GM18520 (cell line): ENCODE results near the gene XNDC1N.

Experiments
- ATAC-seq: cut with Tn5 transposase; IDR thresholded peaks from one replicate; pipeline ENCODE4 v1.9.1; 2021; ENCODE audit not compliant: unreplicated experiment

The XNDC1N gene, protein sequence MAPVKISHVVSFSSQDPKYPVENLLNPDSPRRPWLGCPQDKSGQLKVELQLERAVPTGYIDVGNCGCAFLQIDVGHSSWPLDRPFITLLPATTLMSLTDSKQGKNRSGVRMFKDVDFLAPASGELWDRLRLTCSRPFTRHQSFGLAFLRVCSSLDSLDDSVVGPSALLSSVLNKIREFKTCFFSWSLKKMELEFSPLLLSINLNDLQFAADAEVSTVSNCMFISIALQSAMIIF

DNA sequence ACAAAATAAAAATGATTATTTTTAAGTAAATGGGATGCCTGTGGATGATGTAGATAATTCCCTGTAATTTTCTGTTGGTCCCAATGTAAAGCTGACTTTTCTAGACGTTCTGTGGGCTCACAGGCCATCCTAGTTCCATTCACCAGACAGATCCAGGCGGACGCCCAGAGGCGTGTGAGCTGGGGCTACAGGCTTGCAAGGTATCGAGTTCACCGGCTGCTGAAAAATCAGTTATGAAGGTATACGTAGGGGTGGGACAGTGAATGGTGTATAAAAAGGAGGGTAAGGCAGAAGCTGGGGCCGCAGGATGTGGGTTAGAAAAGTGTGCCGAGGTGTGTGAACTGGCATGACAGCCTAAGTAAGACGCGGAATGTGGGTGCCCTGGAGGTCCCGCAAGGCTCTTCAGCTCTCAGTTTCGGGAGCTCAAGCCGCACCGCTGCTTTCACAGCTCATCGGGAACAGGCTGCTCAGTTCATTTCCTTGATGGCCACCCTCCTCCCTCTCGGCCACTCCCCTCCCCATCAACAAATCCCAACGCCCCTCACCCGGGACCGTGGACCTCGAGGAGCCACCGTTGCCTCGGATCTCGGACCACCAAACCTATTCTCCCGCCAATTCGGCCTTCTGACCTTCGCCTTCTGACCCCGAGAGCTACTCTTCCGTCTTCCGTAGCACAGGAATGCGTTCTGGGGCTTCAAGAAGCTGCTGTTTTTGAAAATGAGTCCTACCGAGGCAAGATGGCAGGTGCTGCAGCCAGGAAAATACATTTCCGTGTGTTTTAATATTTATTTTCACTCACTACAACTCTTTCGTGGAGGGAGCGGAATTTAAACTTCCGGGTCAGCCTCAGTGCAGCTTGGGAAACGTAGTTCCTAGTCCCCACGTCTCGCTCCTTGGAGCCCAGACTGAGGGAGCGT, at the start of gene XNDC1N:
Gene XNDC1N, minus strand, starts transcription at position 775 of the 917 bp plus-strand sequence. CDS start 5,241 bp downstream, outside the sequence.
- peak; percentile 45 for ATAC-seq

DNA sequence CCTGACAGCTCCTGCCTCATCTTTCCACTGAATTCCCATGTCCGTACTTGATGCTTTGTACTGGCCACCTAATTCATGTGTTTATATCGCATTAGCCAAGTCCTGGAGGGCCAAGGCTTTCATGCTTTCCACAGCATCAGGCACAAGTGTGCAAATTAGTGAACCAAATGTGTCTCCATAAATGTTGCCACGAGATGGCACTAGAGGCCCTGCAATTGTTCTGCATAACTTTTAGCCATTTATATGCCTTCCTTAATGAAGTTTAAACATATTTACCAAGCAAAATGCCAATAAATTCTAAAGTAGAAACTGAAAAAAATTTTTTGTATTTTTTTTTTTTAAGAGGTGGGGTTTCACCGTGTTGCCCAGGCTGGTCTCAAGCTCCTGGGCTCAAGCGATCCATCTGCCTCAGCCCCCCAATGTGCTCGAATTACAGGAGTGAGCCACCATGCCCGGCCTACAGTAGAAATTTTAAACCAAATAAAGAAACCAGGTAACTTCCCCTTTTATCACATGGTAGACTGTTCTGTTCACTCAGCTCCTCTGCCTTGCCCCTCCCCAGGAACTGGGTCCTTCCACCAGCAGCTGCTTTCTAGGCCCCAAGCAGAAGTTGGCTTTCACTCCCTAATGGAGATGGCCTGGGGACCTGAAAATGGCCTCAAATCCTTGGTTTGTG, 49.5 kb upstream of the XNDC1N start:
- no peak for ATAC-seq

DNA sequence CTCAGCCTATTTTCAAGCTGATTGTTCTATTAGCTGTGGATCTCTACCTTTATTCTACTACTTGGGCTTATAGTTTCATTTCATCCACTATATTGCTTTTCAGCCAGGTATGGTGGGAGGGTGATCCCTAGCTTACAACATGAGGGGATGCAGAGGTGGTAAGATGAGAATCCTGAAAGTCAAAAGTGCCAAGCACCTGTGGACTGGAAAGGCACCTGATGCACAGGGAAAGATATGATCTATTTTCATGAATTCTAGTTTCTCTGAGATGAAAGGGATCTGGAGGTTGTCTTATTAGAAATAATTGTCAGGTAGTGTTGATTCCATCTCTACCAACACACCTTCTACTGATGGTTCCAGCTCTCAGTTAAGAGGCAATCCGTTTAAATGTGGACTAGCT, 48.7 kb upstream of the XNDC1N start:
- ATAC-seq: no peak

DNA sequence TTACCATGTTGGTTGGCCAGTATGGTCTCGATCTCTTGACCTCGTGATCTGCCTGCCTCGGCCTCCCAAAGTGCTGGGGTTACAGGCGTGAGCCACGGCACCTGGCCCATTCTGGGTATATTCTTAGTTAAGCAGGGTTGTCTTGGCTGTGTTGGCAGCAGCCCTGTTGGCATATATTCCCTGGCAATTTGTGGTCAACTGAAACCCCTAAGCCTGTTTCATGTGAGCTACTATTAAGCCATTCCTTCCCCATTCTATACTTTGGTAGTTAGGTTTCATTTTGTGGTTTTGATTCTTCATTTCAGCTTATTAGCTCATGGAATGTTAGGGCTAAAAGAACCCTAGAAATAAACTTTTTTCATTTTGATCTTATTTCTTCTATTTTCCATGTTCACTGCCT, 48.2 kb upstream of the XNDC1N start:
- no peak for ATAC-seq

DNA sequence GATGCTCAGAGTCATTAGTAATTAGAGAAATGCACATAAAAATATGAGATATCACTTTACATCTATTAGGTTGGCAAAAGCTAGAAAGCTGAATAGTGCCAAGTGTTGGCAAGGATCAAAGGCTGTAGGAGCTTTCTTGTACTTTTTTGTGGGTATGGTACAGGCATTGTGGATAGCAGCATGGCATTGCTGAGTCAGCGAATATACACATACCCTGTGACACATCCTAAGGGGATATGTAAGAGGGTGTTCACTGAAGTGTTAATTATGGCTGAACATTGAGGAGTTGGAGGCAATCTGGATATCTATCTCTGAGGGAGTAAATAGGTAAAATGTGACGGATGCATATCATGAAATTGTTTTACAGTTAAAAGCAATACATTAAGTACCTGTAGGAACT, 43.3 kb upstream of the XNDC1N start:
- no peak for ATAC-seq

DNA sequence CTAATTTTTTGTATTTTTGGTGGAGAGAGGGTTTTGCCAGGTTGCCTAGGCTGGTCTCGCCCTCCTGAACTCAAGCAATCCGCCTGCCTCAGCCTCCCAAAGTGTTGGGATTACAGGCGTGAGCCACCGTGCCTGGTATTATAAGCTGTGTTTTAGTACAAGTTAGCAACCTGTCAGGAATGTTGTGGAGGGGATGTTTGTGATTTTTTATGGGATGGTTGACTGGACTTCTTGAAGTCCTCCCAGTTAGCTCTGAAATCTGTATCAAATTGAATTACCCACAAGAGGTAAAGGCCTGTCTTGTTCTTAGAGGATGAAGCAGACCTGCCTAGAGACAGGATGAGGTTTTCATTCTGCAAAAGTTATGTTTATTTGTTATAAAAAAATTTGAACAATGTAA, 36.2 kb upstream of the XNDC1N start:
- ATAC-seq: no peak

DNA sequence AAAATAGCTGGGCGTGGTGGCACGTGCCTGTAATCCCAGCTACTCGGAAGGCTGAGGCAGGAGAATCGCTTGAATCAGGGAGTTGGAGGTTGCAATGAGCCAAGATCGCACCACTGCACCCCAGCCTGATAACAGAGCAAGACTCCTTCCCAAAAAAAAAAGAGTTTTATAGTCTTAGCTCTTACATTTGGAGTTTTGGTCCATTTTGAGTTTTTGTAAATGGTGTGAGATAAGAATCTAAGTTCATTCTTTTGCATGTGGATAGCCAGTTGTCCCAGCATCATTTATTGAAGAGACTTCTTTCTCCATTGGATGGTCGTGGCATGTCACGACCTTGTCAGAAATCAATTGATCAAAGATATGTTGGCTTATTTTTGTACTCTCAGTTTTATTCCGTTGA, 35.1 kb upstream of the XNDC1N start:
- no peak for ATAC-seq

DNA sequence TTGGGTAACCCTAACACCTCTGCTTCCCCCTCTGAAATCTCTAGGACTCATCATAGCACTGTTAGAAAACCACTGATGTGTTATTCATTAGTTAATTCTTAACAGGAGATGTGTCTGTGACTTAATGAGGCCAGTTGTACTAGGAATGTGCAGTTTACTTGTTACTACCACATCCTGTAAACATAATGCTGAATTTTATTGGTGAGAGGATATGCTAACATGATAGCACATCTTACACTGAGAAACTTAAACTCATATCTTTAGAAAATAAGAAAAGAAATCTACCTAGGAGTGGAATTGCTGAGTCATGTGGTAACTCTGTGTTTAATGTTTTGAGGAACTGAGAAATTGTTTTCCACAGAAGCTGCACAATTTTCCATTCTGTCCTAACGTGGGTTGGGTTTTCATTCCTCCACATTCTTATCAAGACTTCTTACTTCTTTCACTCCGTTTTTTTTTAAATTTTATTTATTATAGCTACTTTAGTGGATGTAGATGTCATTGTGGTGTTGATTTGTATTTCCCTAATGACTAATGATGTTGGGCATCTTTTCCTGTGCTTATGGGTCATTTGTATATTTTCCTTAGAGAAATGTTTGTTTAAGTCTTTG, 34.1 kb upstream of the XNDC1N start:
- ATAC-seq: peak; percentile 77

DNA sequence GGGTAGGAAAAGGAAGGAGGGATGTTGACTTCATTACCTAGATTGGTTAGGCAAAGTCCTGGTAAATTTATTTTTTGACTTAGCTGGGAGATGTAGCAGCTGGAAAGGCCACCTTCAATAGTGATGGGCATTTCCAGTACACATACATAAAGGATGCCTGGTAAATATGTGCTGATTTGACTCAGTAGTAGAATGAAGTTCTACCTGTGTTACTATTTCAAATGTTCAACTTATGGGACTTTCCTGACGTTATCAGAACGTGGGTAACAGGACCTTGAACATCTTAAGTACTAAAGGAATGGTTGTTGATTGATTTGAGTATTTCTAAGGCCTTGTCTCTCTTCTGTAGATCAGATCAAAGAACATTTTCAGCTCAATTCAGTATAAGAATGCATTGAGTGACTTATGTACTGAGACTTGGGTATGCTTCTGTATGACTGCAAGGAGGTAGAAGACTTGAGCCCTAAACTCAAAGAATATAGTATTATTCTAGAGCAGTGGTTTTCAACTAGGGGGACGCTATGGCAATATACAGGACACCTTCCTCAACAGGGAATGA, 27.6 kb upstream of the XNDC1N start:
- no peak for ATAC-seq

DNA sequence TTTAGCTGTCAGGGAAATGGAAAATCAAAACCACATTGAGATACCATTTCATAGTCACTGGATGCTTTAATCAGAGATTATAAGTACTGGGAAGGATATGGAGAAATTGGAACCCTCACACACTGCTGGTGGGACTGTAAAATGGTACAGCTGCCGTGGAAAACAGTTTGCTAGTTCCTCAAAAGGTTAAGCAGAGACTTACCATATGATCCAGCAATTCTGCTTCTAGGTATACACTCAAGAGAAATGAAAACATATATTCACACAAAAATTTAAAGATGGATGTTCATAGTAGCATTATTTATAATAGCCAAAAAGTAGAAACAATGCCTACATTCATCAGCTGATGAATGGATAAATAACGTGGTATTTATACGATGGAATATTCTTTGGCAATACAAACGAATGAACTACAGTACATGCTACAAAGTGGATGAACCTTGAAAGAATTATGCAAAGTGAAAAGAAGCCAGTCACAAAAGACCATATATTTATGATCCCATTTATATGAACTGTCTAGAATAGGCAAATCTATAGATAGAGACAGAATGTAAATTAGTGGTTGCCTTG, 23.4 kb upstream of the XNDC1N start:
- no peak for ATAC-seq

DNA sequence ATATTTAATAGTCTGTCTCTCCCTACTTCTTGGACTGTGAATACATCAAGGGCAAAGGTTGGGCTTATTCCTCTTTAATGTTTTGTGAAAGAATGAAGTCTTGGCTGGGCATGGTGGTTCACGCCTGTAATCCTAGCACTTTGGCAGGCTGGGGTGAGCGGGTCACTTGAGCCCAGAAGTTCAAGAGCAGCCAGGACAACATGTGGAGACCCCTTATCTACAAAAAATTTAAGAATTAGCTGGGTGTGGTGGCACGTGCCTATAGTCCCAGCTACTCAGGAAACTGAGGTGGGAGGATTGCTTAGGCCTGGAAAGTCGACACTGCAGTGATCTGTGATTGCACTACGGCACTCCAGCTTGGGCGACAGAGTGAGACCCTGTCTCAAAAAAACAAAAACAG, 20.6 kb upstream of the XNDC1N start:
- ATAC-seq: no peak

DNA sequence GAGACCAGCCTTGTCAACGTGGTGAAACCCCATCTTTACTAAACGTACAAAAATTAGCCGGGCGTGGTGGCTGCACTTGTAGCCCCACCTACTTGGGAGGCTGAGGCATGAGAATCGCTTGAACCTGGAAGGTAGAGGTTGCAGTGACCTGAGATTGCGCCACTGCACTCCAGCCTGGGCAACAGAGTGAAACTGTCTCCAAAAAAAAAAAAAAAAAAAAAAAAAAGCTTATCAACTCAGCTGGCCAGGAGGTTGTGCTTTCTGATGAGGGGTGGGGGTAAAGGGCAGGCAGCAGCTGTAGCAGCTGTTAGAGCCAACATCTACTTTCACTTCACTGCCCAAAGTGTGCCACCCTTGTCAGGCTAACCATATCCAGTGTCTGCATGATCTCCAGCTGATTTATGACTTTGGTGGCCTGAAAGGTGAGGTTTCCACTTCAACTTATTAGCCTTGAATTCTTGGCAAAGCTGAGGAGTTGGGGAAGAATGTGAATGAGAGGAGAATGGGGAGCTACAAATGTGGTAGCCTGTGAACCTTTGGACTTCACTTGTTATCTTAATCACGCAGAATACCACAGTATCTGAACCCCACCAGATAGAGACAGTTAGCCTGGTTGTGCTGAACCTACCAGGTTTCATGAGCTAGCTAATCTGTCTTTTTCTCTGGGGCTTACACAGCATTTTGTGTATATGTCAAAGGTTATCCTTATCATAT, 20.1 kb upstream of the XNDC1N start:
- ATAC-seq: no peak

DNA sequence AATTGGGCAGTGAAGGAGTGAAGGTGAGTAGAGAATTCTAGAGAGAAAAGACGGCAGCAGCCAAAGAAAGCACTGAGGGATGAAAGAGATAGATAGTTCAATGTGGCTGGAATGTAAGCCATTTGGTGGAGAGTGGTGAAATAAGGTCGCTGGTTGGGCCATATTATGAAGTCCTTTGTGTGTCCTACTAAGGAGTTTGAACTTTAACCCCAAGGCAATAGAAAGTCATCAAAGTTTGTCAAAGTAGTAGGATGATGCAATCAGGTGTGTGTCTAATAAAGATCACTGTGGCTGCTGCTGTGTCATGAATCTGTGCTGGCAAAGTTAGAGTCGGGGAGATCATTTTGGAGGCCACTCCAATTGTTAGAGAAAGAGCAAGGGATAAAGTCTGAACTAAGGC, 19.1 kb upstream of the XNDC1N start:
- no peak for ATAC-seq

DNA sequence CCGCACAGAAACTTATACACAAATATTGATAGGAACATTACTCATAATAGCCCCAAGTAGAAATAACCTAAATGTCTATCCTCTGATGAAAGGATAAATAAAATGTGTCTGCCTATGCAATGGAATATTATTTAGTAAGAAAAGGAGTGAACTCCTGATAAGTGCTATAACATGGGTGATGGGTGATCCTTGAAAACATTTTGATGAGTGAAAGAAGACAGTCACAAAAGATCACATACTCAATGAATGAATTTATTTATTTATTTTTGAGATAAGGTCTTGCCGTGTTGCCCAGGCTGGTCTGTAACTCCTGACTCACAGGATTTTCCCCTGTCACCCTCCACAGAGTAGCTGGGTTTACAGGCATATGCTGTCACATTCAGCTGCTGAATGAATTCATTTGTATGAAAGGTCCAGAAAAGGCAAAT, 17.8 kb upstream of the XNDC1N start:
- no peak for ATAC-seq

DNA sequence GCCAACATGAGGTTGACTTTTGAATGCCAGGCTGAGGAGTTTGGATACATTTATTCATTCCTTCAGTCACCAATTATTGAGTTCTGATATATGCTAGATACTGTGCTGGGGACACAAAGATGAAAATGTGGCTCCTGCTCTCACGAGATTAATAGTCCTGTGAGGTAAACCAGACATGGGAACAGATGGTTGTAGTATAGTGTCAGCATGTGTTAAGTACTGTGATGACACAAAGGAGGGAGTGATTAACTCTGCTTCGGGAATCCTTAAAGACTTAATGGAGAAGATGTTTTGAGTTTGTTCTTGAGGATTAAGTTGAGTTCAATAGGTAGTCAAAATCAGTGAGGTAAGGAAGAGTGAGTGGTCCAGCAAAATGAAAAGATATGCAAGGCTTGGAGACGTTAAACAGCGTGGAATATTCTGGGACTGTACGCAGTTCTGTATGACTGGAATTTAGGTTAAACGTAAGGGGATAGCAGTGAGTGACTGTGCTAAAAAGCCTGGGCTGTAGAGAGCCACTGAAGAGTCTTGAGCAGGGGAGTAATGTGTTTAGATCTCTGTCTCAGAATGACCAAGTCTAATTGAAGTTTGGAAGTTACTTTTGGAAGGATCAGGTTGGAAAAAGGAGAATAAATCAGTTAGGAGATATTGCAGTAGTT, 12.3 kb upstream of the XNDC1N start:
- no peak for ATAC-seq

DNA sequence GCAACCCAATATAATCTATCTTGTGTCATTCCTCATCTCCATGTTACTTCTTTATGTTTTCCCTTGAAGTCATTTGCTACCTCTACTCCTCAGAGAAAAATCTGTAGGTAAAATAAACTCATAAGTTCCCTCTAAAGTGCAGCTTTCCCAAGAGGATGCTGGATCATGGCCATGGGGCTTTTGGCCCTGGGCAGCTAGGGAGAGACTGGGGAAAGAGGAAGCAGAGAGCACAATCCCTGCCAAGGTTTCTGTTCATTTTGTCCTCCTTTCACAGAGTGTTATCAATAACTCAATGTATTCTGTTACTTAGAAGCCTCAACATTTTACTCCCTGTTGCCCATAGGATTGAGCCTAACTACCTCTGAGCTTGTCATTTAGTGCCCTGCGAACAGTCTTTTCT, 9.4 kb upstream of the XNDC1N start:
- no peak for ATAC-seq

DNA sequence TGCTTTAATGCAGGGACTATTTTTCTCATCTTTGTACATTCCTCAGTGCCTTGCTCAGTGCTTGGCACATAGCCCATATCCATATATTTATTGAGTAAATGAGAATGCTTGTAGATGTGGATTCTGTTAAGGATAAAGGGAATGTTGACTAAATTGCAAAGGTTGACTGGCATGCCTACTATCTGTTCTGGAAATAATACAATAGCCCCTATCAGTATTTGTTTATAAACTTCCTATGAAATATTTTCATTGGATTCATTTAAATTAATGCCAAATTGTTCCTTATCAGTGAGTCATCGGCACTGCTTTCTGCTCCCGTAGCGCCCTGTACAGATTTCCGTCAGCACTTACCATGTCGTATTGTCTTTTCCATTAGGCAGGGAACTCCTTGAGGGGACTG, 8.4 kb upstream of the XNDC1N start:
- no peak for ATAC-seq

DNA sequence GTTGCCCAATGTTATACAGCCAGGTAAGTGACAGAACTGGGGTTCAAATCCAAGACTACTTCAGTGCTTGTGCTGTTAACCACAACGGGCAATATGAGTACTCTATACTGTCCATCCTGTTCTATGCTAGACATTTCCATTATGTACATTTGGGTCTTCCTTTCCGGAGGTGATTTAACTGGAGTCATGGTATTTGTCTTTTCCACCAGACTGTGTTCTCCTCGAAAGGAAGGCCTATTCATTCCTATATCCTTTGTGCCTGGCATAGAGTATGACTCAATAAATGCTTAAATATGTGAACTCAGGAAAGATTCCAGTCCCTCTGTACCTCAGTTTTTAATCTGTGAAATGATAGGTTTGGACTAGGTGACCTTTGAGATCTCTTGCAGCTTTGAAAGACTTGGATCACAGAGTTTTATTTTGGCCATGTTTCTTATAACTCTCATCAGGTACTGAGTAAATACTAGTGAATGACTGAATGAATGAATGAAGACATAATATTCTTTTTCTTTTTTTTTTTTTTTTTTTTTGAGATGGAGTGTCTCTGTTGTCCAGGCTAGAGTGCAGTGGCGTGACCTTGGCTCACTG, 7.0 kb upstream of the XNDC1N start:
- no peak for ATAC-seq

DNA sequence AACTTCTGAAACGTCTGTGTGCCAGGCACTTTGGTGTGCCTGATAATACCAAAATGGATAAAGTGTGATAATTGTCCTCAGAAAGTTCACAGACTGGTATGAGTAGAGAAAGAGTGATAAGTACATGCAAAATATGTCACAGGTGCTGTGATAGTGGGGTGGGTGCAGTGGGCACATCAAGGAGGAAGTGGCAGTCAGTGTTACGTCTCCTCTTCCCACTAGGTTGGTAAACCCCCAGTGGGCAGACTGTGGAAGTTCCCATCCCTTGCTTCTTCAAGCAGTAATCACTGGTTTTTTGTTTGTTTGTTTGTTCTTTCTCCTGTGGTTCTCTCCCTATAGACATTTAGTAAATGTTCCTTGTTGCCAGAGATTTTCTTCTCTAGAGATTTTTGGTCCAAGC, 5.8 kb upstream of the XNDC1N start:
- ATAC-seq: peak; percentile 51
